SK-N-SH treated with all-trans-retinoic acid at 6 μM for 48 hours (cell line): ENCODE measurements around the gene SYTL3.

ENCODE experiments used
- POU6F1 ChIP-seq: fragments of 250-450 bp; sonication (Bioruptor Pico); IDR thresholded peaks from 2 replicates; pipeline ENCODE4 v1.8.0; 2021; ENCODE audit warnings: low read depth, mild to moderate bottlenecking, moderate library complexity, borderline replicate concordance
- ZNF565 ChIP-seq: fragments of 450-650 bp; formaldehyde crosslinking; conservative IDR thresholded peaks from 2 replicates; pipeline ENCODE4 v1.5.0; 2020; ENCODE audit warnings: low read depth, mild to moderate bottlenecking, moderate library complexity
- TF ChIP-seq, protein P1 (sequence below): fragments of 250-450 bp; sonication (Bioruptor Pico); IDR thresholded peaks from 2 replicates; pipeline ENCODE4 v1.5.1; 2020; ENCODE audit warnings: low read depth, mild to moderate bottlenecking, moderate library complexity

GRCh38 chr6:158774717-158775449 lies 125.0 kb downstream of the SYTL3 start:
- no peak for TF ChIP-seq ZNF565 (CRISPR knock-in tag)
- TF ChIP-seq, protein P1, sequence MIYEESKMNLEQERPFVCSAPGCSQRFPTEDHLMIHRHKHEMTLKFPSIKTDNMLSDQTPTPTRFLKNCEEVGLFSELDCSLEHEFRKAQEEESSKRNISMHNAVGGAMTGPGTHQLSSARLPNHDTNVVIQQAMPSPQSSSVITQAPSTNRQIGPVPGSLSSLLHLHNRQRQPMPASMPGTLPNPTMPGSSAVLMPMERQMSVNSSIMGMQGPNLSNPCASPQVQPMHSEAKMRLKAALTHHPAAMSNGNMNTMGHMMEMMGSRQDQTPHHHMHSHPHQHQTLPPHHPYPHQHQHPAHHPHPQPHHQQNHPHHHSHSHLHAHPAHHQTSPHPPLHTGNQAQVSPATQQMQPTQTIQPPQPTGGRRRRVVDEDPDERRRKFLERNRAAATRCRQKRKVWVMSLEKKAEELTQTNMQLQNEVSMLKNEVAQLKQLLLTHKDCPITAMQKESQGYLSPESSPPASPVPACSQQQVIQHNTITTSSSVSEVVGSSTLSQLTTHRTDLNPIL (CRISPR knock-in tag), result no peak
- no peak for TF ChIP-seq POU6F1 (CRISPR knock-in tag)
